Ovary (tissue), 9 donors: ENCODE measurements around the gene TNRC6C. TPM values are rescaled to one million over a fixed set of nuclear protein-coding genes. Genes with fewer than 3 reads are reported as not detected.

ENCODE experiments used
- DNase-seq, 5 donors: peaks; one replicate each; pipeline ENCODE4 v3.0.0-alpha.2; 2019 to 2020
- H3K27ac ChIP-seq, 2 donors: fragments of 200-600 bp; one replicate each; pipeline versions ENCODE4 v1.5.1 to v1.8.0; 2019 to 2022
- H3K27me3 ChIP-seq: fragments of 200-600 bp; one replicate; pipeline ENCODE4 v1.8.0; 2022
- H3K36me3 ChIP-seq: fragments of 200-600 bp; sonication (generic); one replicate; pipeline ENCODE4 v1.5.1; 2019
- H3K4me1 ChIP-seq: one replicate; pipeline ENCODE4 v1.8.1; 2013; ENCODE audit warnings: mild to moderate bottlenecking, moderate library complexity; ENCODE audit not compliant: insufficient read depth
- H3K4me3 ChIP-seq: fragments of 200-600 bp; sonication (generic); one replicate; pipeline ENCODE4 v1.5.1; 2017
- H3K9me3 ChIP-seq, 2 donors: fragments of 200-600 bp in 1 of 2; sonication (generic) in 1 of 2; one replicate each; pipeline versions ENCODE4 v1.5.1 to v1.8.1; 2013 to 2019; ENCODE audit warnings: mild to moderate bottlenecking in 1 of 2, moderate library complexity in 1 of 2
- EP300 ChIP-seq: sonication (generic); formaldehyde crosslinking; IDR thresholded peaks from one replicate; pipeline ENCODE4 v1.6.1; 2017; ENCODE audit warnings: antibody characterized with exemption
- POLR2A ChIP-seq: fragments of 450-650 bp; IDR thresholded peaks from one replicate; pipeline ENCODE4 v1.6.1; 2017; ENCODE audit warnings: antibody characterized with exemption, mild to moderate bottlenecking, moderate library complexity
- WGBS, 3 donors: extraction: QIAGEN DNeasy Blood & Tissue Kit in 1 of 3; methylation state at CpG; one replicate each; pipeline versions ENCODE4 v1.1.5 to v1.1.7; 2013 to 2017; 5-methylcytosine and 5-hydroxymethylcytosine counted together
- intact Hi-C, 4 donors: fragments of 100-400 bp; cut with DNase I; formaldehyde crosslinking; loops; one replicate each; pipeline versions ENCODE4 v1.11.0 to v1.15.1; 2022 to 2023
- polyA plus RNA-seq, 2 donors: library from polyadenylated mRNA; stranded (reverse); fragments of 200-250 nt in 1 of 2; fragments of 350-450 nt in 1 of 2; fragmentation: Illumina TruSeq in 1 of 2; extraction: RNeasy Lipid Tissue Mini Kit (QIAGEN cat#74804) in 1 of 2; gene quantifications; one replicate each; pipeline ENCODE4 v1.2.3, GENCODE V29; 2013 to 2014
- total RNA-seq, 7 donors: library from RNA; depleted of rRNA in 2 of 7; stranded (reverse); fragments of >200 nt in 2 of 7; fragmentation: NEBNext Ultra II Directional in 3 of 7; extraction: Animal tissue kit (Norgen Biotek cat#: 25700) in 3 of 7; gene quantifications; one replicate each; pipeline versions ENCODE4 v1.1.0 to v1.2.4, GENCODE V29; 2016 to 2023
- TF ChIP-seq, protein P1 (sequence below), 3 donors: fragments of 450-650 bp in 2 of 3; fragments of 200-600 bp in 1 of 3; IDR thresholded peaks; one replicate each; pipeline versions ENCODE4 v1.5.1 to v1.8.0; 2016 to 2022; ENCODE audit warnings: antibody characterized with exemption in 3 of 3, mild to moderate bottlenecking in 1 of 3
- donor health status: DM: no; HTN: no; CAD: no; lungs with moderate emphysema.
- donor health status: DM: no; HTN: no; CAD: no.
- donor health status: Bipolar disorder and iron deficiency.
- donor health status: DM: yes; HTN: yes; CAD: no.
- donor health status: DM: no; HTN: no; CAD: no.
- donor health status: DM: yes; HTN: yes; CAD: no.

Gene TNRC6C
- total and polyA plus RNA-seq, 9 donors: 8.7 to 45.3 (median 32.5) TPM

DNA sequence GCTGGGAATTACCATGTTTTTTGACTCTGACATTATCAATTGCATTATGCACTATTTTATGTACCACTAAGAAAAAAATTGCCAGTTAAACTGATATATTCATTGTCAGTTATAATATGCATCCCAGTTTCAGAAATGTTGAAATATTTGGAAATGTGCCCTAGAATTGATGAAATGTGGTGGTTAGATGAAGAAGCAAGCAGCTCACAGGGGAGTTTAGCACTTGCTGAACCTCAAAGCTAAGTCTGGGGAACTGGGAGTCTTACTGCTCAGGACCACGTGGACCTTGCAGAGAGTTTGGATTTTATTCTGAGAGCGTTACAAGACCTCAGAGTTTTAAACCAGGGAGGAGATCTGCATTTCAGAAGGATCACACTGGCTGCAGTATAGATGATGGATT is 67.9 kb downstream of the TNRC6C start:
- Histone ChIP-seq H3K9me3 (no peaks in the 10 kb centered on the region), H3K4me1 (no peaks in the 10 kb centered on the region), H3K27ac (no peak overlapping the region), H3K36me3 (no peaks in the 10 kb centered on the region), H3K4me3 (no peak overlapping the region), H3K27me3 (no peaks in the 10 kb centered on the region)
- 90 to 92% (median 90%) methylated on average over 2 of the region's 2 CpGs for WGBS, 3 donors
- no peak for DNase-seq
- TF ChIP-seq POLR2A (no peak), EP300 (no peak)
- TF ChIP-seq, protein P1, sequence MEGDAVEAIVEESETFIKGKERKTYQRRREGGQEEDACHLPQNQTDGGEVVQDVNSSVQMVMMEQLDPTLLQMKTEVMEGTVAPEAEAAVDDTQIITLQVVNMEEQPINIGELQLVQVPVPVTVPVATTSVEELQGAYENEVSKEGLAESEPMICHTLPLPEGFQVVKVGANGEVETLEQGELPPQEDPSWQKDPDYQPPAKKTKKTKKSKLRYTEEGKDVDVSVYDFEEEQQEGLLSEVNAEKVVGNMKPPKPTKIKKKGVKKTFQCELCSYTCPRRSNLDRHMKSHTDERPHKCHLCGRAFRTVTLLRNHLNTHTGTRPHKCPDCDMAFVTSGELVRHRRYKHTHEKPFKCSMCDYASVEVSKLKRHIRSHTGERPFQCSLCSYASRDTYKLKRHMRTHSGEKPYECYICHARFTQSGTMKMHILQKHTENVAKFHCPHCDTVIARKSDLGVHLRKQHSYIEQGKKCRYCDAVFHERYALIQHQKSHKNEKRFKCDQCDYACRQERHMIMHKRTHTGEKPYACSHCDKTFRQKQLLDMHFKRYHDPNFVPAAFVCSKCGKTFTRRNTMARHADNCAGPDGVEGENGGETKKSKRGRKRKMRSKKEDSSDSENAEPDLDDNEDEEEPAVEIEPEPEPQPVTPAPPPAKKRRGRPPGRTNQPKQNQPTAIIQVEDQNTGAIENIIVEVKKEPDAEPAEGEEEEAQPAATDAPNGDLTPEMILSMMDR (IDR thresholded peaks at IDR 0.05): no peak
- intact Hi-C loops: no loop called here

DNA sequence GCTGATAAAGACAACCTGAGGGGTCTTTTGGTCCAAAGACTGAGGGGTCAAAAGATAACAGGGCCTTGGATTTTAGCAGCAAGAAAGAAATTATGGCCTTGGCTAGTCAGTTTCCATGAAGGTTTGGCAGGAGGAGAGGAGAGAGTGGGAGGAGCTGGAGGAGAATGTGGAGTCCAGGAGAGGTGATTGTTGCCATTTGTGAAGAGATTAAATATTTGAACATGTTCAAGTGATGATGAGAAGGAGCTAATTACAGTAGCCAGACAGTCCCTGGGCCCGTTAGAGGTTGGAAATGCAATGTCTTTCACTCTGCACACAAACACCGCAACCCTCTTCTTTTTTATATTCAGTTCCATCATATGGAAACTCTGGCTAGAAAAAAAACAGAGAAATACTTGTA is 68.6 kb downstream of the TNRC6C start:
- Histone ChIP-seq H3K4me3 (no peak overlapping the region), H3K9me3 (no peaks in the 10 kb centered on the region), H3K27ac (no peak overlapping the region), H3K27me3 (no peaks in the 10 kb centered on the region), H3K4me1 (peaks cover 2% of the 10 kb centered on the region), H3K36me3 (no peaks in the 10 kb centered on the region)
- intact Hi-C loops: no loop called here
- WGBS, 3 donors: 53 to 65% (median 62%) methylated on average over 2 of the region's 2 CpGs
- DNase-seq: no peak
- TF ChIP-seq, protein P1 (IDR thresholded peaks at IDR 0.05): no peak
- TF ChIP-seq POLR2A (no peak), EP300 (no peak)

DNA sequence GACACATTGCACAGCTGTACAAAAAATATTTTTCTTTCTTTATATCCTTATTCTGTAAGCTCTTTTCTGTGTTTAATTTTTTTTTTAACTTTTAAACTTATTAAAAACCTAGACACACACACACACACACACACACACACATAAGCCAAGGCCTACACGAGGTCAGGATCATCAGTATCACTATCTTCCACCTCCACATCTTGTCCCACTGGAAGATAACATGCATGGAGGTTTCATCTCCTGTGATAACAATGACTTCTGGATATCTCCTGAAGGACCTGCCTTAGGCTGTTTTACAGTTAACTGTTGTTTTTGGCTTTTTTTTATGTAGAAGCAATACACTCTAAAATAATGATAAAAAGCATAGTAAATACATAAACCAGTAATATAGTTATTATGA is 71.2 kb downstream of the TNRC6C start:
- Histone ChIP-seq H3K27me3 (no peaks in the 10 kb centered on the region), H3K9me3 (no peaks in the 10 kb centered on the region), H3K27ac (no peak overlapping the region), H3K4me3 (no peak overlapping the region), H3K4me1 (peaks cover 2% of the 10 kb centered on the region), H3K36me3 (no peaks in the 10 kb centered on the region)
- TF ChIP-seq POLR2A (no peak), EP300 (no peak)
- TF ChIP-seq, protein P1 (IDR thresholded peaks at IDR 0.05): no peak
- WGBS, 3 donors: 37 to 59% (median 59%) methylated on average over 1 of the region's 1 CpG
- DNase-seq: no peak
- intact Hi-C loops: no loop called here

DNA sequence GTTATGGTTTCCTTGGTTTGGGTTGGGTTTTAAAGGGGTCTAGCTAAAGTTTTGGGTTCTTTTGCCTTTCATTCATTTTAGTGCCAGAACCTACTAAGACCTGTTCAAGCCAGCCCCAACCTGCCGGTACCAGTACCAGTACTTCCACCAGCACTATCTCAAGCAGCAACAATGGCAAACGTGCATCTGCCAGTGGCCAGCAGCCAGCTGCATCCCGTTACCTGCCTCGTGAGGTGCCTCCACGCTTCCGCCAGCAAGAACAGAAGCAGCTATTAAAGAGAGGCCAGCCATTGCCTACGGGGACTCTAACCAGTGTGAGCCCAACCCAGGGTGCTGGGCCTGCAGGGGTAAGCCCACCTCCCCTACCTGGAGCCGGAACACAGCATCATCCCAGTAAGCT is 72.9 kb downstream of the TNRC6C start:
- Histone ChIP-seq H3K4me1 (peaks cover 2% of the 10 kb centered on the region), H3K36me3 (no peaks in the 10 kb centered on the region), H3K4me3 (no peak overlapping the region), H3K27ac (no peak overlapping the region), H3K9me3 (no peaks in the 10 kb centered on the region), H3K27me3 (no peaks in the 10 kb centered on the region)
- DNase-seq: no peak
- intact Hi-C loops: no loop called here
- 92 to 97% (median 94%) methylated on average over 8 of the region's 8 CpGs for WGBS, 3 donors
- TF ChIP-seq, protein P1 (IDR thresholded peaks at IDR 0.05): no peak
- no peak for TF ChIP-seq EP300
- TF ChIP-seq POLR2A: no peak

DNA sequence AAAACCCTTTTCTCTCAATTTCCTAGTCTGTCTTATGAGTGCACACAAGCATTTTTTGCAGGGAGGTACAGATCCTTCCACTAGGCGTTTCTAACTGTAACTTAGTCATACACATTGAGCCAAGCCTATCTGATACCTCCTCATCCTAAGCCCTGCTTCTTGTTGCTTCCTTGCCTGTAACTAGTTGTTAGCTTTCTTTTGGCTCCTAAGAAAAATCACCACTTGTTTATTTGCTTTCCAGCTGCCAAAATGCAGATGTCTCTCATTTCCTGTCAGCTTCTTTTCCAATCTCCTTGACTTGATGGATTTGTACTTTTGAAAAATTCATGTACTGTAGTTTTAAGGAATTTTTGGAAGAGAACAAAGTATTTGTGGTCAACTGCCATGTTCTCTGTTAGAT is 73.7 kb downstream of the TNRC6C start:
- TF ChIP-seq POLR2A (no peak), EP300 (no peak)
- TF ChIP-seq, protein P1 (IDR thresholded peaks at IDR 0.05): no peak
- no peaks in the 10 kb centered on the region for H3K27me3 ChIP-seq
- H3K4me3 ChIP-seq: no peak overlapping the region
- intact Hi-C loops: no loop called here
- 15 to 22% (median 15%) methylated on average over 1 of the region's 1 CpG for WGBS, 3 donors
- peaks cover 2% of the 10 kb centered on the region for H3K4me1 ChIP-seq
- no peak overlapping the region for H3K27ac ChIP-seq
- DNase-seq: no peak
- no peaks in the 10 kb centered on the region for H3K9me3 ChIP-seq
- H3K36me3 ChIP-seq: no peaks in the 10 kb centered on the region
